SK-N-SH (cell line): Measurements from ENCODE around the gene C16orf92. TPM values are rescaled to one million over a fixed set of nuclear protein-coding genes. Genes with fewer than 3 reads are reported as not detected.

Source experiments
- CTCF ChIA-PET: fragments of 300-600, 350-600 bp; formaldehyde crosslinking; extraction: SDS; loops from one replicate; lab custom pipeline; 2021; lab: Yijun Ruan, JAX
- POLR2A ChIA-PET: fragments of 350-600 bp; sonication (Branson Sonifier 250); formaldehyde crosslinking; extraction: SDS; loops from one replicate; lab custom pipeline; 2020; ENCODE audit warnings: antibody characterized with exemption, inconsistent platforms; lab: Yijun Ruan, JAX
- DNase-seq: peaks from one replicate; pipeline ENCODE4 v3.0.0; 2012
- H2AFZ ChIP-seq: fragments of 200-600 bp; sonication (generic); 2 replicates; pipeline ENCODE4 v1.8.1; 2016; ENCODE audit warnings: antibody characterized with exemption, mild to moderate bottlenecking, low read depth
- H3F3A ChIP-seq: fragments of 200-600 bp; sonication (generic); replicated peaks from 2 replicates; pipeline ENCODE3; 2016; ENCODE audit warnings: antibody characterized with exemption, mild to moderate bottlenecking; ENCODE audit not compliant: insufficient read depth
- H3K27ac ChIP-seq, 2 experiments: fragments of 200-500 bp in 1 of 2; fragments of 200-600 bp in 1 of 2; sonication (Bioruptor generic) in 1 of 2; sonication (generic), shearing (Covaris generic) in 1 of 2; 2 replicates each; pipeline versions ENCODE4 v1.5.1 to v1.6.1; 2014 to 2016; ENCODE audit warnings: low read depth in 2 of 2, inconsistent platforms in 1 of 2, low read length in 1 of 2, mild to moderate bottlenecking in 1 of 2, mixed read lengths in 1 of 2
- H3K27me3 ChIP-seq: fragments of 200-600 bp; sonication (generic), shearing (Covaris generic); 2 replicates; pipeline ENCODE4 v1.6.1; 2016; ENCODE audit warnings: mixed run types; ENCODE audit not compliant: insufficient read depth
- H3K36me3 ChIP-seq, 2 experiments: fragments of 200-500 bp in 1 of 2; fragments of 200-600 bp in 1 of 2; sonication (Bioruptor generic) in 1 of 2; sonication (generic) in 1 of 2; replicated peaks in 1 of 2; 2 replicates each; pipeline versions ENCODE3 to v1.5.1; 2014 to 2016; ENCODE audit warnings: low read length in 1 of 2, mild to moderate bottlenecking in 1 of 2; ENCODE audit not compliant: insufficient read depth in 2 of 2, control insufficient read depth in 1 of 2
- H3K4me1 ChIP-seq, 2 experiments: fragments of 200-500 bp in 1 of 2; fragments of 200-600 bp in 1 of 2; sonication (Bioruptor generic) in 1 of 2; sonication (generic), shearing (Covaris generic) in 1 of 2; 2 replicates each; pipeline versions ENCODE4 v1.5.1 to v1.6.1; 2014 to 2016; ENCODE audit warnings: low read depth in 1 of 2, low read length in 1 of 2, mixed run types in 1 of 2; ENCODE audit not compliant: insufficient read depth in 2 of 2, control insufficient read depth in 1 of 2
- H3K4me2 ChIP-seq: fragments of 200-600 bp; sonication (generic), shearing (Covaris generic); 2 replicates; pipeline ENCODE4 v1.6.1; 2017; ENCODE audit warnings: mixed run types
- H3K4me3 ChIP-seq, 2 experiments: fragments of 200-500 bp in 1 of 2; fragments of 200-600 bp in 1 of 2; sonication (Bioruptor generic) in 1 of 2; sonication (generic), shearing (Covaris generic) in 1 of 2; 2 replicates each; pipeline versions ENCODE4 v1.5.1 to v1.8.1; 2014 to 2016; ENCODE audit warnings: low read depth in 2 of 2, inconsistent platforms in 1 of 2, low read length in 1 of 2, mild to moderate bottlenecking in 1 of 2, mixed read lengths in 1 of 2, moderate library complexity in 1 of 2
- H3K79me2 ChIP-seq: fragments of 200-600 bp; sonication (generic); 2 replicates; pipeline ENCODE4 v1.8.1; 2017; ENCODE audit warnings: mild to moderate bottlenecking; ENCODE audit not compliant: insufficient read depth
- H3K9ac ChIP-seq: fragments of 200-600 bp; sonication (generic); 2 replicates; pipeline ENCODE4 v1.6.1; 2017; ENCODE audit warnings: mixed run types
- H3K9me2 ChIP-seq: fragments of 200-600 bp; sonication (generic); 2 replicates; pipeline ENCODE4 v1.6.1; 2017; ENCODE audit warnings: mixed run types
- H3K9me3 ChIP-seq: fragments of 200-600 bp; sonication (generic); 2 replicates; pipeline ENCODE4 v1.6.1; 2017; ENCODE audit warnings: mixed run types, mild to moderate bottlenecking, moderate library complexity
- H4K20me1 ChIP-seq: fragments of 200-600 bp; sonication (generic); 2 replicates; pipeline ENCODE4 v1.6.1; 2017; ENCODE audit warnings: mild to moderate bottlenecking, mixed run types; ENCODE audit not compliant: insufficient read depth
- CHD2 ChIP-seq: fragments of 150-350 bp; IDR thresholded peaks from 2 replicates; pipeline ENCODE4 v1.6.1; 2018; ENCODE audit warnings: low read length; ENCODE audit not compliant: partially characterized antibody
- CTCF ChIP-seq: fragments of 200-600 bp; sonication (generic); IDR thresholded peaks from 2 replicates; pipeline ENCODE4 v1.6.1; 2017; ENCODE audit warnings: antibody characterized with exemption, mild to moderate bottlenecking, moderate library complexity
- ELF1 ChIP-seq: IDR thresholded peaks from 2 replicates; pipeline ENCODE4 v1.4.0; 2012
- EP300 ChIP-seq, 2 experiments: IDR thresholded peaks; 2 replicates each; pipeline versions ENCODE4 v1.4.0 to v1.6.1; 2012; ENCODE audit warnings: borderline replicate concordance in 1 of 2, low read depth in 1 of 2, low read length in 1 of 2
- EZH2phosphoT487 ChIP-seq: fragments of 200-600 bp; sonication (generic); IDR thresholded peaks from 2 replicates; pipeline ENCODE4 v1.6.1; 2017; ENCODE audit warnings: low read depth, mixed run types, mild to moderate bottlenecking, antibody characterized with exemption, moderate library complexity, borderline replicate concordance
- FOSL2 ChIP-seq: IDR thresholded peaks from 2 replicates; pipeline ENCODE4 v1.4.0; 2012; ENCODE audit warnings: low read depth, mild to moderate bottlenecking, moderate library complexity, borderline replicate concordance
- GABPA ChIP-seq: IDR thresholded peaks from 2 replicates; pipeline ENCODE4 v1.4.0; 2012; ENCODE audit warnings: low read depth, mild to moderate bottlenecking
- GATA2 ChIP-seq: sonication (generic); formaldehyde crosslinking; IDR thresholded peaks from 2 replicates; pipeline ENCODE4 v1.5.0; 2020; ENCODE audit warnings: mild to moderate bottlenecking, missing genetic modification reagents
- MAX ChIP-seq: IDR thresholded peaks from 2 replicates; pipeline ENCODE4 v1.4.0; 2012; ENCODE audit warnings: low read depth
- MXI1 ChIP-seq: IDR thresholded peaks from 2 replicates; pipeline ENCODE4 v1.6.1; 2012; ENCODE audit warnings: mild to moderate bottlenecking, low read depth, low read length, improper control_type of control experiment
- REST ChIP-seq: IDR thresholded peaks from 2 replicates; pipeline ENCODE4 v1.6.1; 2012; ENCODE audit warnings: mild to moderate bottlenecking, low read depth, low read length, moderate library complexity
- RFX5 ChIP-seq: IDR thresholded peaks from 2 replicates; pipeline ENCODE4 v1.6.1; 2012; ENCODE audit warnings: mild to moderate bottlenecking, improper control_type of control experiment, low read length
- TAF1 ChIP-seq: IDR thresholded peaks from 2 replicates; pipeline ENCODE4 v1.6.1; 2012; ENCODE audit warnings: low read depth, mild to moderate bottlenecking, low read length, moderate library complexity, borderline replicate concordance
- TEAD4 ChIP-seq: IDR thresholded peaks from 2 replicates; pipeline ENCODE4 v1.4.0; 2012; ENCODE audit warnings: mild to moderate bottlenecking, borderline replicate concordance; ENCODE audit not compliant: insufficient read depth
- USF1 ChIP-seq: IDR thresholded peaks from 2 replicates; pipeline ENCODE4 v1.4.0; 2012; ENCODE audit warnings: low read depth, borderline replicate concordance
- ZBTB33 ChIP-seq: IDR thresholded peaks from 2 replicates; pipeline ENCODE4 v1.4.0; 2012; ENCODE audit warnings: low read depth, borderline replicate concordance
- WGBS: methylation state at CpG from one replicate; pipeline ENCODE4 v1.1.6; 2017; ENCODE audit warnings: low lambda C conversion rate; 5-methylcytosine and 5-hydroxymethylcytosine counted together
- polyA plus RNA-seq, 3 experiments: library from polyadenylated mRNA; depleted of rRNA; stranded (reverse); fragments of >200 nt; gene quantifications; 2 replicates each; pipeline ENCODE4 v1.2.3, GENCODE V29; 2012

Gene C16orf92
- polyA plus RNA-seq, 1 of the 3 experiments (the other 2 are of a cell fraction) = not detected

GRCh38 chr16:29978564-29979270, 44.3 kb upstream of the C16orf92 start (continued):
- TF ChIP-seq CTCF = no peak
- no peak for TF ChIP-seq CHD2
- no peak for TF ChIP-seq ELF1
- no peak for TF ChIP-seq ZBTB33
- no peak for TF ChIP-seq EP300 (IDR thresholded peaks at IDR 0.05; ENCODE audit: borderline replicate concordance in 1 of 2, low read depth in 1 of 2, low read length in 1 of 2)
- no peak for TF ChIP-seq FOSL2
- no peak for TF ChIP-seq USF1
- TF ChIP-seq, all 33 proteins: peak for 0

- Histone ChIP-seq H3K4me1 (no peaks in the 10 kb centered on the region), H3K4me3 (no peak overlapping the region), H3K36me3 (peaks cover 43 to 99% of the 10 kb centered on the region in 2 experiments), H2AFZ (no peak overlapping the region), H3F3A (no peaks in the 10 kb centered on the region), H3K4me2 (no peak overlapping the region), H3K9me3 (no peaks in the 10 kb centered on the region), H4K20me1 (0 out of 2 replicates have a peak, but pooled peaks cover 3% of the 10 kb centered on the region), H3K9ac (no peak overlapping the region), H3K79me2 (peaks cover 5% of the 10 kb centered on the region; the same call in 1 of the 2 replicates), H3K27me3 (no peaks in the 10 kb centered on the region), H3K27ac (no peak overlapping the region), H3K9me2 (no peaks in the 10 kb centered on the region)
- no peak for DNase-seq
- ChIA-PET POLR2A (interaction anchor here (1.0 kb wide), 1 partner anchor 11 kb away, joined by 3 read pairs; no protein-coding TSS in a partner anchor), CTCF (no interaction called here)
- 93% methylated on average over 14 of the region's 24 CpGs for WGBS
- no peak for TF ChIP-seq ELF1
- TF ChIP-seq MXI1 = no peak
- TF ChIP-seq USF1 = no peak
- TF ChIP-seq MAX = no peak
- no peak for TF ChIP-seq EZH2phosphoT487
- TF ChIP-seq GABPA = no peak
- TF ChIP-seq REST = no peak
- TF ChIP-seq RFX5 = no peak
- no peak for TF ChIP-seq TAF1
- no peak for TF ChIP-seq EP300 (IDR thresholded peaks at IDR 0.05; ENCODE audit: borderline replicate concordance in 1 of 2, low read depth in 1 of 2, low read length in 1 of 2)
- TF ChIP-seq GATA2 = no peak
- TF ChIP-seq TEAD4 = no peak
These were observed 40.2 kb upstream of the C16orf92 start for GRCh38 chr16:29982560-29983419.
